Trophoblast cell (in vitro differentiated cells and primary cell): ENCODE results near the gene MORC4.
"Not testable (repeated sequence)": the region's sequence is repeated elsewhere in the genome, so short reads cannot be mapped to it uniquely, and the experiment has no call there.

Experiments used
- DNase-seq, 2 donors: peaks; one replicate each; pipeline ENCODE4 v3.0.0-alpha.2; 2016
- H2AFZ ChIP-seq: 2 replicates; pipeline ENCODE4 v1.6.1; 2013; ENCODE audit warnings: low read length, moderate library complexity, mild to moderate bottlenecking; ENCODE audit not compliant: insufficient read depth, poor library complexity
- H2AK5ac ChIP-seq: 2 replicates; pipeline ENCODE4 v1.6.1; 2013; ENCODE audit warnings: mild to moderate bottlenecking, low read length
- H2BK120ac ChIP-seq: 2 replicates; pipeline ENCODE4 v1.6.1; 2013; ENCODE audit warnings: low read length, mild to moderate bottlenecking, moderate library complexity; ENCODE audit not compliant: insufficient read depth, poor library complexity
- H2BK12ac ChIP-seq: 2 replicates; pipeline ENCODE4 v1.6.1; 2013; ENCODE audit warnings: mild to moderate bottlenecking, low read length, moderate library complexity
- H2BK5ac ChIP-seq: 2 replicates; pipeline ENCODE4 v1.6.1; 2013; ENCODE audit warnings: low read length, low read depth, moderate library complexity, mild to moderate bottlenecking; ENCODE audit not compliant: poor library complexity
- H3K14ac ChIP-seq: 2 replicates; pipeline ENCODE4 v1.6.1; 2013; ENCODE audit warnings: mild to moderate bottlenecking, low read length
- H3K18ac ChIP-seq: 2 replicates; pipeline ENCODE4 v1.6.1; 2013; ENCODE audit warnings: mild to moderate bottlenecking, low read length
- H3K23ac ChIP-seq: 2 replicates; pipeline ENCODE4 v1.6.1; 2013; ENCODE audit warnings: low read length
- H3K27ac ChIP-seq: 2 replicates; pipeline ENCODE4 v1.5.1; 2013; ENCODE audit warnings: low read depth, mild to moderate bottlenecking, inconsistent platforms, low read length, moderate library complexity
- H3K27me3 ChIP-seq: 2 replicates; pipeline ENCODE4 v1.6.1; 2013; ENCODE audit warnings: inconsistent platforms, mild to moderate bottlenecking, low read length, moderate library complexity; ENCODE audit not compliant: insufficient read depth
- H3K36me3 ChIP-seq, 2 experiments: 1 replicate in 1 of 2; 2 replicates in 1 of 2; pipeline ENCODE4 v1.6.1; 2013; ENCODE audit warnings: low read length in 2 of 2, mild to moderate bottlenecking in 2 of 2, moderate library complexity in 1 of 2; ENCODE audit not compliant: insufficient read depth in 2 of 2, control insufficient read depth in 1 of 2
- H3K4ac ChIP-seq: 2 replicates; pipeline ENCODE4 v1.6.1; 2013; ENCODE audit warnings: low read depth, mild to moderate bottlenecking, low read length, moderate library complexity
- H3K4me1 ChIP-seq, 2 experiments: 1 replicate in 1 of 2; 2 replicates in 1 of 2; pipeline ENCODE4 v1.6.1; 2013; ENCODE audit warnings: low read length in 2 of 2, mild to moderate bottlenecking in 2 of 2, moderate library complexity in 1 of 2; ENCODE audit not compliant: insufficient read depth in 2 of 2, control insufficient read depth in 1 of 2
- H3K4me2 ChIP-seq: 2 replicates; pipeline ENCODE4 v1.6.1; 2013; ENCODE audit warnings: inconsistent platforms, mild to moderate bottlenecking, low read length, moderate library complexity
- H3K4me3 ChIP-seq: 2 replicates; pipeline ENCODE4 v1.5.1; 2013; ENCODE audit warnings: mild to moderate bottlenecking, low read depth, low read length, inconsistent platforms
- H3K79me1 ChIP-seq: one replicate; pipeline ENCODE4 v1.6.1; 2013; ENCODE audit warnings: low read length
- H3K79me2 ChIP-seq: 2 replicates; pipeline ENCODE4 v1.6.1; 2013; ENCODE audit warnings: low read length, mild to moderate bottlenecking; ENCODE audit not compliant: control insufficient read depth, insufficient read depth, poor library complexity
- H3K9ac ChIP-seq: 2 replicates; pipeline ENCODE4 v1.6.1; 2013; ENCODE audit warnings: mild to moderate bottlenecking, low read length
- H3K9me3 ChIP-seq: 2 replicates; pipeline ENCODE4 v1.6.1; 2013; ENCODE audit warnings: low read depth, mild to moderate bottlenecking, control low read depth, inconsistent platforms, low read length; ENCODE audit not compliant: insufficient read depth
- H4K12ac ChIP-seq: 2 replicates; pipeline ENCODE4 v1.6.1; 2013; ENCODE audit warnings: low read depth, mild to moderate bottlenecking, low read length, moderate library complexity
- H4K8ac ChIP-seq: 2 replicates; pipeline ENCODE4 v1.6.1; 2013; ENCODE audit warnings: low read depth, mild to moderate bottlenecking, low read length, moderate library complexity
- H4K91ac ChIP-seq: one replicate; pipeline ENCODE4 v1.6.1; 2013; ENCODE audit warnings: low read depth, mild to moderate bottlenecking, low read length, moderate library complexity
- WGBS: extraction: QIAGEN DNeasy Blood & Tissue Kit; methylation state at CpG from one replicate; pipeline ENCODE4 v1.1.7; 2013; ENCODE audit warnings: missing lambda C conversion rate; ENCODE audit not compliant: insufficient read length, insufficient coverage; ENCODE audit errors: extremely low coverage; 5-methylcytosine and 5-hydroxymethylcytosine counted together

MORC4 gene

DNA sequence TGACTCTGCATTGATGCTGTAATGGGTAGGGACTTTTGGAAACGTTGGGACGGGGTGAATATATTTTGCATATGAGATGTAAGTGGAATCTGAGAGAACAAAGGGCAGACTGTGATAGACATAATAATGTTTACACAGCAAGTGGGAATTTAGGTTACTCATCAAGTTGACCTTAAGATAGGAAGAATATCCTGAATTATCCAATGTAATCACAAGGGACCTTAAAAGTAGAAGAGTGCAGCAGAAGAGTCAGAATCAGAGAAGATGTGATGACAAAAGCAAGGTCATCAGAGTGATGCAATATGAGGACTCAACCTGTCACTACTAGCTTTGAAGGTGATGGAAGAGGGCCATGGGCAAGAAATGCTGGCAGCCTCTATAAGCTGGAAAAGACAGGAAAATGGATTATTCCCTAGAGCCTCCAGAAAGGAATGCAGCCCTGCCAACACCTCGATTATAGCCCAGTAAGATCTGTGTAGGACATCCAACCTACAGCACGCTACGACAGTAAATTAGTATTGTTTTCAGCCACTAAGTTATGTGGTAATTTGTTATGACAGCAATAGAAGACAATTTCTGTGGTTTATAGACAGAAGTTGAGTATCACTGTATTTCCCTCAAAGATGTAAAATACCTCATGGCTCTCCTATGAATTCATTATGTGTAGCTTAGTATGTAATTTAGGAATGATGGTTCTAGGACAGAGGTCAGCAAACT is 26.4 kb downstream of the MORC4 start:
- Histone ChIP-seq H4K91ac (no peak overlapping the region), H3K18ac (no peak overlapping the region), H2AFZ (no peak overlapping the region), H3K4me1 (no peaks in the 10 kb centered on the region), H4K8ac (no peak overlapping the region), H3K27me3 (no peaks in the 10 kb centered on the region), H3K4me2 (no peak overlapping the region), H3K23ac (no peak overlapping the region), H3K27ac (no peak overlapping the region), H2AK5ac (no peak overlapping the region), H2BK5ac (no peak overlapping the region), H2BK120ac (no peak overlapping the region), H3K79me2 (no peaks in the 10 kb centered on the region), H3K9me3 (no peaks in the 10 kb centered on the region), H4K12ac (no peak overlapping the region), H3K14ac (no peak overlapping the region), H3K79me1 (no peaks in the 10 kb centered on the region), H3K9ac (no peak overlapping the region), H2BK12ac (no peak overlapping the region), H3K36me3 (no peaks in the 10 kb centered on the region), H3K4me3 (no peak overlapping the region), H3K4ac (no peak overlapping the region)
- WGBS: no CpG with 5 or more reads among the region's 5 CpGs
- no peak for DNase-seq

DNA sequence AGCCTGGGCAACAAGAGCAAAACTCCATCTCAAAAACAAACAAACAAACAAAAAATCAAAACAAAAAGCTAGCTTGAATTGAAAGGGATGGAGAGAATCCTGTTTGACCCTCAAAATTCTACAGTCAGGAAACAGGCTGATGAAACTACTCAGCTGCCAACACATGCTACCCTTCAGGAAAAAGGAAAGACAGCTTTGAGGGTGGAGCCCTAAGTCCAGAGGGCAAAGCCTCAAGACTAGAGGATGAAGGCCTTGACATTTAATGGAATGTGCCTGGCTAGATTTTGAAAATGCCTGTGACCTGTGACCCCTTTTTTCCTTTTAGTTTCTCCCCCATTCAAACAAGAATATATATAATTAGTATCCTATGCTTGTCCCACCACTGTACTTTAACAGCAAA is 27.1 kb downstream of the MORC4 start:
- H3K4me1 ChIP-seq: no peaks in the 10 kb centered on the region
- H3K9me3 ChIP-seq: no peaks in the 10 kb centered on the region
- H2AK5ac ChIP-seq: no peak overlapping the region
- no peak overlapping the region for H4K12ac ChIP-seq
- H3K18ac ChIP-seq: no peak overlapping the region
- no peak overlapping the region for H3K27ac ChIP-seq
- no peak for DNase-seq
- H4K8ac ChIP-seq: no peak overlapping the region
- H3K79me2 ChIP-seq: no peaks in the 10 kb centered on the region
- no peak overlapping the region for H2BK120ac ChIP-seq
- no peak overlapping the region for H3K4me3 ChIP-seq
- no peak overlapping the region for H3K9ac ChIP-seq
- no peak overlapping the region for H3K4me2 ChIP-seq
- H3K23ac ChIP-seq: no peak overlapping the region
- H2BK12ac ChIP-seq: no peak overlapping the region
- H3K79me1 ChIP-seq: no peaks in the 10 kb centered on the region
- H3K4ac ChIP-seq: no peak overlapping the region
- no peak overlapping the region for H2BK5ac ChIP-seq
- no peak overlapping the region for H2AFZ ChIP-seq
- H3K14ac ChIP-seq: no peak overlapping the region
- no peaks in the 10 kb centered on the region for H3K36me3 ChIP-seq
- no peak overlapping the region for H4K91ac ChIP-seq
- no peaks in the 10 kb centered on the region for H3K27me3 ChIP-seq

GRCh38 chrX:106966547-106966946 is 33.5 kb downstream of the MORC4 start:
- not testable (repeated sequence) for H3K18ac ChIP-seq, H3K27ac ChIP-seq, H2BK5ac ChIP-seq, H2AFZ ChIP-seq, H2BK120ac ChIP-seq, H3K27me3 ChIP-seq, H4K8ac ChIP-seq, H3K4me2 ChIP-seq, H3K36me3 ChIP-seq, H3K79me1 ChIP-seq, H4K91ac ChIP-seq, H3K4ac ChIP-seq, DNase-seq, H3K9ac ChIP-seq, H3K9me3 ChIP-seq, H2AK5ac ChIP-seq, H3K79me2 ChIP-seq, H3K4me3 ChIP-seq, H3K4me1 ChIP-seq, H3K23ac ChIP-seq, H2BK12ac ChIP-seq, H3K14ac ChIP-seq, H4K12ac ChIP-seq
- no CpG with 5 or more reads among the region's 6 CpGs for WGBS

- Histone ChIP-seq H3K9me3 (no peaks in the 10 kb centered on the region), H3K27me3 (no peaks in the 10 kb centered on the region), H3K23ac (no peak overlapping the region), H2AK5ac (no peak overlapping the region), H3K14ac (no peak overlapping the region), H3K79me2 (no peaks in the 10 kb centered on the region), H3K4me3 (no peak overlapping the region), H3K79me1 (no peaks in the 10 kb centered on the region), H3K9ac (no peak overlapping the region), H3K4me2 (no peak overlapping the region), H4K8ac (no peak overlapping the region), H2BK5ac (no peak overlapping the region), H4K12ac (no peak overlapping the region), H3K4ac (no peak overlapping the region), H2BK12ac (no peak overlapping the region), H3K18ac (no peak overlapping the region), H3K36me3 (peaks cover 2 to 5% of the 10 kb centered on the region in 2 experiments), H3K27ac (no peak overlapping the region), H4K91ac (no peak overlapping the region), H2BK120ac (no peak overlapping the region), H3K4me1 (no peaks in the 10 kb centered on the region), H2AFZ (no peak overlapping the region)
- no peak for DNase-seq
- no CpG with 5 or more reads among the region's 1 CpG for WGBS
These were observed 35.7 kb downstream of the MORC4 start for GRCh38 chrX:106964290-106964689.
